Mesenchymal stem cell (in vitro differentiated cells and primary cell): ENCODE results near the gene PRRX2.

Experiments
- DNase-seq: peaks from one replicate; pipeline ENCODE4 v3.0.0-alpha.2; 2013
- H2AFZ ChIP-seq: one replicate; pipeline ENCODE4 v1.6.1; 2013; ENCODE audit warnings: low read depth, mild to moderate bottlenecking, control low read depth, inconsistent platforms, low read length, moderate library complexity
- H2AK5ac ChIP-seq: 2 replicates; pipeline ENCODE4 v1.6.1; 2013; ENCODE audit warnings: low read length, moderate library complexity, mild to moderate bottlenecking, inconsistent platforms; ENCODE audit not compliant: severe bottlenecking
- H2BK120ac ChIP-seq: one replicate; pipeline ENCODE4 v1.6.1; 2013; ENCODE audit warnings: low read depth, mild to moderate bottlenecking, inconsistent platforms, low read length, moderate library complexity
- H2BK12ac ChIP-seq, 2 experiments: one replicate each; pipeline ENCODE4 v1.6.1; 2013; ENCODE audit warnings: inconsistent platforms in 2 of 2, low read length in 2 of 2, mild to moderate bottlenecking in 2 of 2, moderate library complexity in 2 of 2, control low read depth in 1 of 2
- H2BK15ac ChIP-seq: one replicate; pipeline ENCODE4 v1.6.1; 2013; ENCODE audit warnings: mild to moderate bottlenecking, low read depth, inconsistent platforms; ENCODE audit not compliant: poor library complexity, severe bottlenecking
- H2BK5ac ChIP-seq: 2 replicates; pipeline ENCODE4 v1.6.1; 2013; ENCODE audit warnings: low read depth, mild to moderate bottlenecking, low read length, control low read depth, inconsistent platforms; ENCODE audit not compliant: poor library complexity, severe bottlenecking
- H3K14ac ChIP-seq, 2 experiments: one replicate each; pipeline ENCODE4 v1.6.1; 2013; ENCODE audit warnings: inconsistent platforms in 2 of 2, low read length in 2 of 2, control low read depth in 1 of 2, mild to moderate bottlenecking in 1 of 2, moderate library complexity in 1 of 2
- H3K18ac ChIP-seq, 2 experiments: one replicate each; pipeline ENCODE4 v1.6.1; 2013; ENCODE audit warnings: inconsistent platforms in 2 of 2, low read length in 2 of 2, control low read depth in 1 of 2, low read depth in 1 of 2, mild to moderate bottlenecking in 1 of 2
- H3K23ac ChIP-seq, 2 experiments: one replicate each; pipeline ENCODE4 v1.6.1; 2013; ENCODE audit warnings: inconsistent platforms in 2 of 2, low read length in 2 of 2, mild to moderate bottlenecking in 2 of 2, moderate library complexity in 2 of 2, control low read depth in 1 of 2
- H3K27ac ChIP-seq: 2 replicates; pipeline ENCODE4 v1.5.1; 2013; ENCODE audit warnings: mild to moderate bottlenecking, moderate library complexity, low read length, control low read depth, inconsistent platforms; ENCODE audit not compliant: poor library complexity, severe bottlenecking
- H3K27me3 ChIP-seq, 2 experiments: 2 replicates each; pipeline versions ENCODE4 v1.6.1 to v1.7.0; 2013; ENCODE audit warnings: low read length in 2 of 2, mild to moderate bottlenecking in 2 of 2, moderate library complexity in 2 of 2, control low read depth in 1 of 2, inconsistent platforms in 1 of 2; ENCODE audit not compliant: control insufficient read depth in 1 of 2, insufficient read depth in 1 of 2
- H3K36me3 ChIP-seq, 2 experiments: 2 replicates each; pipeline versions ENCODE4 v1.6.1 to v1.7.0; 2013; ENCODE audit warnings: low read length in 2 of 2, control low read depth in 1 of 2, inconsistent platforms in 1 of 2, low read depth in 1 of 2, mild to moderate bottlenecking in 1 of 2; ENCODE audit not compliant: insufficient read depth in 2 of 2, control insufficient read depth in 1 of 2
- H3K4ac ChIP-seq, 2 experiments: one replicate each; pipeline ENCODE4 v1.6.1; 2013; ENCODE audit warnings: inconsistent platforms in 2 of 2, low read length in 2 of 2, mild to moderate bottlenecking in 2 of 2, moderate library complexity in 2 of 2, control low read depth in 1 of 2, low read depth in 1 of 2
- H3K4me1 ChIP-seq: 2 replicates; pipeline ENCODE4 v1.6.1; 2013; ENCODE audit warnings: low read depth, low read length, control low read depth; ENCODE audit not compliant: control insufficient read depth, insufficient read depth
- H3K4me2 ChIP-seq: 2 replicates; pipeline ENCODE4 v1.6.1; 2013; ENCODE audit warnings: low read length, mild to moderate bottlenecking, inconsistent platforms; ENCODE audit not compliant: poor library complexity, severe bottlenecking
- H3K4me3 ChIP-seq, 2 experiments: 2 replicates each; pipeline versions ENCODE4 v1.5.1 to v1.7.0; 2013; ENCODE audit warnings: low read length in 2 of 2, mild to moderate bottlenecking in 2 of 2, control low read depth in 1 of 2, low read depth in 1 of 2; ENCODE audit not compliant: insufficient read depth in 1 of 2
- H3K79me1 ChIP-seq: replicated peaks from 2 replicates; pipeline ENCODE4 v1.6.1; 2013; ENCODE audit warnings: mild to moderate bottlenecking, control low read depth, low read length, inconsistent platforms; ENCODE audit not compliant: poor library complexity, severe bottlenecking
- H3K9ac ChIP-seq: 2 replicates; pipeline ENCODE4 v1.7.0; 2013; ENCODE audit warnings: mild to moderate bottlenecking, low read length, moderate library complexity
- H3K9me3 ChIP-seq: 2 replicates; pipeline ENCODE4 v1.7.0; 2013; ENCODE audit warnings: mild to moderate bottlenecking, low read length; ENCODE audit not compliant: control insufficient read depth
- H4K8ac ChIP-seq: one replicate; pipeline ENCODE4 v1.6.1; 2013; ENCODE audit warnings: inconsistent platforms, mild to moderate bottlenecking, low read length, moderate library complexity
- H4K91ac ChIP-seq: one replicate; pipeline ENCODE4 v1.6.1; 2013; ENCODE audit warnings: mild to moderate bottlenecking, low read length, inconsistent platforms
- WGBS: methylation state at CpG from one replicate; pipeline ENCODE4 v1.1.7; 2013; ENCODE audit warnings: mixed read lengths; 5-methylcytosine and 5-hydroxymethylcytosine counted together

PRRX2 gene

DNA sequence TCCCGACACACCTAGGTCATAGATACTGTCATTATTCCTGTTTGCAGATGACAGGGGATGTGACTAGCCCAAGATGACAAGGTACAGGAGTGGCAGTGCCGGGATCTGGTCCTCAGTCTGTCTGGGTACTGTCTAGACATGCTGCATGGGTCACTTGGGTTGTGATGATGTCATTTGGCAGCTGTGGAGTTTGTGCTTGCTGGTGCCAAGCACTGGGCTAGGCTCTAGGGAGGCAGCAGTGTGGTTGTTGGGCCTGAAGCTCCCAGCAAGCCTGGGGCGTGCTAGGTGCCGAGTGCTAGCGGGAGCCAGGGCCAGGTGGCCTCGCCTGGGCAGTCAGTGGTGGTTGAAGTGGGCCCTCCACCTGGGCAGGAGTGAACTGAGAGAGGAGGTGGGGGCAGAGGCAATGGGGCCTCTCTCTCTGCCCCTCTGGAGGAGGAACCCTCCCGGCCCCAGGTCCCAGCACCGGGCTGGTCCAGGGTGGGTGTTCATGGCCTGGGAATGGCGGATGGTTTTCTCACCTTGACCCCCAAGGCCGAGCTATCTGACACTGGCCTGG lies 14.7 kb upstream of the PRRX2 start:
- Histone ChIP-seq H3K9ac (no peak overlapping the region), H3K4me2 (no peak overlapping the region), H3K4me1 (peaks cover 30% of the 10 kb centered on the region), H3K79me1 (no peaks in the 10 kb centered on the region), H2BK15ac (no peak overlapping the region), H2BK120ac (no peak overlapping the region), H3K4me3 (no peak overlapping the region), H2AK5ac (no peak overlapping the region), H3K18ac (peak overlapping the region in 1 of 2 experiments; percentile 22), H4K91ac (no peak overlapping the region), H3K27me3 (peaks cover 0 to 35% of the 10 kb centered on the region in 2 experiments), H3K14ac (no peak overlapping the region), H2BK5ac (no peak overlapping the region), H3K27ac (no peak overlapping the region), H2BK12ac (peak overlapping the region in 1 of 2 experiments; percentile 45), H3K36me3 (no peaks in the 10 kb centered on the region), H3K23ac (no peak overlapping the region), H4K8ac (no peak overlapping the region), H2AFZ (no peak overlapping the region), H3K4ac (no peak overlapping the region), H3K9me3 (no peaks in the 10 kb centered on the region)
- DNase-seq = peak; percentile 39
- WGBS = 93% methylated on average over 10 of the region's 10 CpGs

DNA sequence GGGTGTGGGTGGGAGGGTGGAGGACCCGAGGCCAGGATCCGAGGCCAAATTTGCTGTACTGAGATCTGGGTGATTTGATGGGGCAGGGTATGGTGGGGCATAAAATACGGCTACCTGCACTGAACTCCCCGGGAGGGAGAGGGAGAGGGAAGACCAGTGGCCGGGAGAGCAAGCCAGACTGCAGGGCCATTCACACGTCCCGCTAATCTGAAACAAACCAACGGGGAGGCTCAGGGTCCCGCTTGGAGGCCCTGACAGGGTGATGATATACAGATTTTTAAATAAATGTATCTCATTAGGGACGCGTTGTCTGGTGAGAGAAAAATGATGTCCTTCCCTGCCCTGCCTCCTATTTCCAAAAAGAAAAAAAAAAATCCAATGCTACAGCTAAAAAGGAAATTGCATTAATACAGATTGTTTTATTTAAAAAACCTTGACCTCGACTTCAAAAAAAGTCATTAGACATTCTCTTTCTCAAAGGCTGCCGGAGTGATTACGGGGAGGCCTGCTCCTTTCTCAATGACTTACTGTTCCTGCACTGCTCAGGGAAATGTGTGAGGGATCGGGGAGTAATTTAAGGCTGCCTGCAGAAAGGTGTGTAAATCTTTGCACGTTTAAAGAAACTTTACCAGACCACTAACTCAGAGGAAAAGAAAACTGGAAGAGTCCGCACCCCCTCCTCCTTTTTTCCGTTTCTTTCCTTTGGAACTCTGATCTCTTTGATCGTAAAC lies 11.5 kb upstream of the PRRX2 start:
- Histone ChIP-seq H3K36me3 (no peaks in the 10 kb centered on the region), H3K4me2 (peak overlapping the region; percentile 29), H2BK120ac (no peak overlapping the region), H3K4me3 (no peak overlapping the region), H3K9ac (no peak overlapping the region), H3K9me3 (no peaks in the 10 kb centered on the region), H2AK5ac (no peak overlapping the region), H2BK12ac (peak overlapping the region in 1 of 2 experiments; percentile 67), H4K8ac (no peak overlapping the region), H3K18ac (no peak overlapping the region), H2BK5ac (no peak overlapping the region), H3K27ac (no peak overlapping the region), H3K79me1 (no peaks in the 10 kb centered on the region), H2BK15ac (no peak overlapping the region), H3K4ac (no peak overlapping the region), H3K4me1 (peaks cover 26% of the 10 kb centered on the region), H3K23ac (no peak overlapping the region), H4K91ac (no peak overlapping the region), H2AFZ (no peak overlapping the region), H3K27me3 (peaks cover 0 to 39% of the 10 kb centered on the region in 2 experiments), H3K14ac (no peak overlapping the region)
- WGBS = 37% methylated on average over 15 of the region's 19 CpGs
- DNase-seq = no peak

GRCh38 chr9:129654554-129655040 lies 10.8 kb upstream of the PRRX2 start:
- no peaks in the 10 kb centered on the region for H3K79me1 ChIP-seq
- H3K14ac ChIP-seq = peak overlapping the region in 1 of 2 experiments; percentile 36
- DNase-seq = no peak
- no peak overlapping the region for H3K23ac ChIP-seq
- no peak overlapping the region for H2BK120ac ChIP-seq
- peaks cover 0 to 39% of the 10 kb centered on the region in 2 experiments for H3K27me3 ChIP-seq
- H3K4me1 ChIP-seq = peaks cover 26% of the 10 kb centered on the region
- no peak overlapping the region for H2AFZ ChIP-seq
- WGBS = 69% methylated on average over 17 of the region's 20 CpGs
- H3K4me3 ChIP-seq = no peak overlapping the region
- peak overlapping the region; percentile 3 for H2BK15ac ChIP-seq
- H2BK5ac ChIP-seq = peak overlapping the region; percentile 75
- H3K4me2 ChIP-seq = peak overlapping the region; percentile 29
- peak overlapping the region; percentile 28 to 82 for H2BK12ac ChIP-seq
- H3K27ac ChIP-seq = peak overlapping the region; percentile 18
- no peaks in the 10 kb centered on the region for H3K36me3 ChIP-seq
- peak overlapping the region in 1 of 2 experiments; percentile 57 for H3K4ac ChIP-seq
- H4K91ac ChIP-seq = no peak overlapping the region
- peak overlapping the region; percentile 46 for H2AK5ac ChIP-seq
- no peaks in the 10 kb centered on the region for H3K9me3 ChIP-seq
- H3K18ac ChIP-seq = peak overlapping the region in 1 of 2 experiments; percentile 67
- no peak overlapping the region for H3K9ac ChIP-seq
- peak overlapping the region; percentile 45 for H4K8ac ChIP-seq

- no peak for DNase-seq
These were observed 10.3 kb upstream of the PRRX2 start for GRCh38 chr9:129655154-129655553.

More at GRCh38 chr9:129655154-129655553, 10.3 kb upstream of the PRRX2 start:
- Histone ChIP-seq H2AK5ac (no peak overlapping the region), H3K27me3 (peaks cover 0 to 39% of the 10 kb centered on the region in 2 experiments), H3K4me3 (no peak overlapping the region), H4K8ac (no peak overlapping the region), H3K14ac (peak overlapping the region in 1 of 2 experiments; percentile 64), H3K36me3 (no peaks in the 10 kb centered on the region), H2AFZ (no peak overlapping the region), H3K4me2 (no peak overlapping the region), H3K9ac (no peak overlapping the region), H3K27ac (no peak overlapping the region), H2BK120ac (no peak overlapping the region), H3K79me1 (no peaks in the 10 kb centered on the region), H3K23ac (no peak overlapping the region), H2BK12ac (peak overlapping the region in 1 of 2 experiments; percentile 34), H4K91ac (no peak overlapping the region), H3K4me1 (peaks cover 26% of the 10 kb centered on the region), H2BK15ac (no peak overlapping the region), H3K9me3 (no peaks in the 10 kb centered on the region), H3K18ac (no peak overlapping the region), H3K4ac (no peak overlapping the region), H2BK5ac (no peak overlapping the region)
- 93% methylated on average over 7 of the region's 7 CpGs for WGBS
